GM19452 (cell line): ENCODE data around the gene UTF1.
"Not testable (repeated sequence)": the region's sequence is repeated elsewhere in the genome, so short reads cannot be mapped to it uniquely, and the experiment has no call there.

Experiments used
- ATAC-seq: cut with Tn5 transposase; IDR thresholded peaks from one replicate; pipeline ENCODE4 v1.9.1; 2021; ENCODE audit not compliant: unreplicated experiment

Gene UTF1

DNA sequence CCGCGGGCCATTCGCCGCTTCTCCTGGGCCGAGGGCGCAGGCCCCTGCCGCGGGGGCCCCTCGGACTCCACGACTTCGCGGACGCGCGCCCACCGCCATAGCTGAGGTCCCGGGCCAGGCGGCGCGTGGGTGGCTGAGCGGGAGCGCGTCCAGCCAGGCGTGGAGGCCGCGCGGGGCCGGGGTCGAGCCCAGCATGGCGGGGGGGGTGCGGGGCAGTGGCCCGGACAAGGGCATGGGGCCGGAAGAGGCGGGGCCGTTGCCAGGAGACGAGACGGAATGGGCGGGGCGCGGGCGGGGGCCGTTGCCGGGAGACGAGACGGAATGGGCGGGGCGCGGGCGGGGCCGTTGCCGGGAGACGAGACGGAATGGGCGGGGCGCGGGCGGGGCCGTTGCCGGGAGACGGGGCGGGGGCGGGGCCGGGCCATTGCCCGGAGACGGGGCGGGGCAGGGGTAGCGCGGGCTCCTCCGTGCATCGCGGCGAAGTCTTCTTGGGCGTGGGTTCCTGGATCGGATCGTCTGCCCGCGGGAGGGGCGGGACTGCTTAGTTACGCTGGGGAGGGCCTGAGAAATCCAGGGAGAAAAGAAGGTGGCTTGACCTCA lies 31.8 kb downstream of the UTF1 start:
- ATAC-seq = peak; percentile 30

DNA sequence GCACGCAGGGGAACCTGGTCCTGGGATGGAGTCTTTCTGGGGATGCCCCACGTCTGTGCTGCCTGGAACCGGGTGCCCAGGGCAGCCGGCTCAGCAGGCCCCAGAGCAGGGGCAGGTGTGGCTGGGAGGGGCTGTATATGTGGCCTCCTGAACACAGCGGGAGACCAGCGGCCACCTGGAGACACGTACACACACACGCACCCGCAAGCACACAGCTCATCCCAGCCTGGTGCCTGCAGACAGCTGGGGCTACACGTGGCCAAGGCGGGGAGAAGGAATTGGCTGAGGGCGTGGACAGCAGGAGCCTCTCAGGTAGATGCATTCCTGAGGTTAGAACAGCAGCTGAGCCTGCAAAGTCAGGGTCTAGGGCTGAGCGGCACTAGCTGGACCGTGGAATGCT lies 32.7 kb downstream of the UTF1 start:
- ATAC-seq = no peak

DNA sequence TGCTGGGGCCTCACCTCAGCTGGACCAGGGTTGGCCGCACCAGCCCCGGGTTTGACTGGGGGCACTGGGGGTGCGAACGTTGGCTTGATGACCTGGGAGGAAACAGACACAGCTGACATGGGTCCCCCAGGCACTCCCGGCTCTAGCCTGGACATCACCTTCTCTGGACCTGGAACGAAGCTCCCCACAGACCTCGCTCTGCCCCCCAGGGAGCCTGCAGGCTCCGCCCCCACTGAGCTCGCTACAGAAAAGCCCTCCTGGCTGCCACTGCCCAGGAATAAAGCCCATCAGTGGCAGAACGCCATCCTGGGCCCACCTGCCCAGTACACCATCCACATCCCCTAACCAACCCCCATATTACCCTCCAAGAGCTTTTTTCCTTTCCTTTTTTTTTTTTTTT lies 33.7 kb downstream of the UTF1 start:
- ATAC-seq = no peak

DNA sequence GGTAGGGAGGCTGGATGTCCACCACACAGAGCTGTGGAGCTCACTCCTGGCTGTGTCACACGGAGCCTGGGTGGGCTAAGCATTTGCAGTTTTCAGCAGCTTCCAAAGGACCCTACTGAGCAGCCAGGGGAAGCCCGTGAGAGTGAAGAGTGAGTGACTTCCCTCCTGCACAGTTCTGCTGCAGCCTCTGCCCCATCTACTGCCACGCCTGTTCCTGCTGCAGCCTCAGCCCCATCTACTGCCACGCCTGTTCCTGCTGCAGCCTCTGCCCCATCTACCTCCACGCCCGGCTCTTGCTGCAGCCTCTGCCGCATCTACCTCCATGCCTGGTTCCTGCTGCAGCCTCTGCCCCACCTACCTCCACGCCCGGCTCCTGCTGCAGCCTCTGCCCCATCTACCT lies 34.4 kb downstream of the UTF1 start:
- ATAC-seq = no peak

DNA sequence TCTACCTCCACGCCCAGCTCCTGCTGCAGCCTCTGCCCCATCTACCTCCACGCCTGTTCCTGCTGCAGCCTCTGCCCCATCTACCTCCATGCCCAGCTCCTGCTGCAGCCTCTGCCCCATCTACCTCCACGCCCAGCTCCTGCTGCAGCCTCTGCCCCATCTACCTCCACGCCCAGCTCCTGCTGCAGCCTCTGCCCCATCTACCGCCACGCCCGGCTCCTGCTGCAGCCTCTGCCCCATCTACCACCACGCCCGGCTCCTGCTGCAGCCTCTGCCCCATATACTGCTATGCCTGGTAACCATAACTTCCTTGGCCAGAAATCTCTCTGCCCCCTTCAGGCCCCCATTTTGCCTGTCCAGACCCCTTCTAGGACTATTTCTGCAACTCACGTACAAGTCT lies 35.0 kb downstream of the UTF1 start:
- not testable (repeated sequence) for ATAC-seq

- no peak for ATAC-seq
Measured at GRCh38 chr10:133266056-133266795, 36.2 kb downstream of the UTF1 start.

DNA sequence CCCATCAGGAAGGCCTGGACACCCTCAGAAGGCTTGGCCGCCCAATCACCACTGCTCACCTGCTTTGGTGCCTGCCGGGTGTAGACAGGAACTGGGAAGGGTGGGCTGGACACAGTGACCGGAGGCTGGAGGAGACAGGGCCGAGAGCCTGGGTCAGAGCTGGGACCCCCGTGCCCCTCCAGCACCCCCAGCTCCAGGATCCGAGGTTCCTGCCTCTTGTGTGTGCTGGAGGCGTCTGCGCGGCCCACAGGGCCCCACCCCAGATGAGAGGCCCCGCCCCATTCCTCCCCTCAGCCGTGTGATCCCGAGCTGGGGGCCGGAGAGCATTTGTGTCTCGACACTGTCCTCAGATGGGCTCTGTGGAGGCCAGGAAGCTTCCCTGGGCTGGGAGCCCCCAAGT lies 37.3 kb downstream of the UTF1 start:
- no peak for ATAC-seq

- ATAC-seq = no peak
Measured at GRCh38 chr10:133267829-133268228, 37.8 kb downstream of the UTF1 start.

DNA sequence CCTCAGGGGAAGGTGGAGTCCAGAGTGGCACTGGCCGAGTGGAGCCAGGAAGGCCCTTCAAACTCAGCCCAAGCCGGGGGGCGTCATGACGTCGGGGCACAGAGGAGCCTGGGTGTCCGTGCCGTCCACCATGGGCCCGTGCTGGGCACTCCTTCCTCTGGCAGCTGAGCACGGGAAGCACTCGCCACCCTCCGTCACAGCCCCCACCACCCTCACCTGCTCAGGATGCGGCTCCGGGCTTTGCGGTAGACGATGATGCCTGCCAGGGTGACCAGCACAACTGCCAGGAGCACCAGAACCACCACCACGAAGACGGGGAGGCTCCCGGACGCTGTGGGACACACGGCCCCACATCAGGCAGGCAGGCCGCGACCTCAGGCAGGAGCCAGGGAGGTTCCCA lies 38.5 kb downstream of the UTF1 start:
- no peak for ATAC-seq

DNA sequence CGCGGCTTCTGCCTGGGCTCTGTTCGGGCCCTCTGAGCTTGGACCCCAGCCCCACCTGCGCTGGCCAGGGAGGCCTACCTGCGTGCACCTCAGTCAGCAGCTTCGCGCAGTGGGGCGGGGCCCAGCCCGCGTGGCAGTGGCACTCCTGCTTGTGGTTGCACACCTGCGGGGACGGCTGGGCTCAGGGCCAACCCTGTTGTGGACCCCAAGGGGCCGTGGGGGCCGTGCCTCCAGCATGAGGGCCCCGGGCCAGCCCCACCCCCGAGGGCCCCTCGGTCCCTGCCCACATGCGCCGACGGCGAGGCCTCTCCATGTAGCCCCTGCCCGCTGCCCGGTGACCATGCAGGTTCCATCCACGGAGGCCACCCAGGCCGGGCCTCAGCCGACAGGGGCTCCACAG lies 39.4 kb downstream of the UTF1 start:
- ATAC-seq = no peak

DNA sequence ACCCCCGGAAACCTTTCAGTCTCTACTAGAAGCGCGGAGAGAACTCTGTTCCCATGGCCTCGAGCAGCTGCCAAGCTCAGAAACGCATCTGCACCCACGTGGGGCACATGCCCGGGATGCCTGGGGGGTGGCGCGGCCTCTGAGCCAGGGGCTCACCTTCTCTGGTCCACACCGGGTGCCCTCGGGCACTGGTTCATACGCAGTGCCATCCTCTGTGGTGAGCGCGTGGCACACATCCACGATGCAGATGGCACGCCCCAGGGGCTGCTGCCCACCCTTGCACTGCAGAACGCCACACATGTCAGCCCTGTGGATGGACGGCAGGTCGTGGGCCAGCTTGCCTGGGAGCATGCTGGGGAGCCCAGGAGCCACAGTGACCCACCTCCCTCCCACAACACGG lies 40.2 kb downstream of the UTF1 start:
- ATAC-seq = no peak

DNA sequence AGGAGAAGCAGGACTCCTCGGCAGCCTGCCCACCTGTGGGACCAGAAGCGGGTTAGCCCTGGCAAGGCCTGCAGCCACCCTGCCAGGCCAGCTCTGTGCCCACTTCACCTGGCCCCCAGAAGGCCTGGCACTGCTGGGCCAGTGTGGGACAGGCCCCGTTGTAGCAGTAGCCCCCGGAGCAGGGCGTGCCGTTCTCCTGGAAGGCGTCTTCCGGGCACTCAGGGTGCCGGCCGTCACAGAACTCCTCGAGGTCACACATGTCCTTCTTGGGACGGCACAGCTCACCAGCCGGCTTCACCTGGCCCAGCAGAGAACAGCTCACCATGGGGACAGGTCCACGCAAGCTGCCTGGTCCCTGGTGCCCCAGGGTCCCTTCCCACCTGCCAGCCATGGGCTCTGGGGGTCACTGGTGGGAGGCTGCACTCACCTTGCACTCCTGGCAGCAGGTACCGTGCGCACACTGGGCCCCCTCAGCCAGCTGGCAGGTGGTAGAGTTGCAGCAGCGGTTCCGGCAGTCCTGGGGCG lies 40.8 kb downstream of the UTF1 start:
- no peak for ATAC-seq

GRCh38 chr10:133271521-133272300 lies 41.7 kb downstream of the UTF1 start:
- no peak for ATAC-seq

DNA sequence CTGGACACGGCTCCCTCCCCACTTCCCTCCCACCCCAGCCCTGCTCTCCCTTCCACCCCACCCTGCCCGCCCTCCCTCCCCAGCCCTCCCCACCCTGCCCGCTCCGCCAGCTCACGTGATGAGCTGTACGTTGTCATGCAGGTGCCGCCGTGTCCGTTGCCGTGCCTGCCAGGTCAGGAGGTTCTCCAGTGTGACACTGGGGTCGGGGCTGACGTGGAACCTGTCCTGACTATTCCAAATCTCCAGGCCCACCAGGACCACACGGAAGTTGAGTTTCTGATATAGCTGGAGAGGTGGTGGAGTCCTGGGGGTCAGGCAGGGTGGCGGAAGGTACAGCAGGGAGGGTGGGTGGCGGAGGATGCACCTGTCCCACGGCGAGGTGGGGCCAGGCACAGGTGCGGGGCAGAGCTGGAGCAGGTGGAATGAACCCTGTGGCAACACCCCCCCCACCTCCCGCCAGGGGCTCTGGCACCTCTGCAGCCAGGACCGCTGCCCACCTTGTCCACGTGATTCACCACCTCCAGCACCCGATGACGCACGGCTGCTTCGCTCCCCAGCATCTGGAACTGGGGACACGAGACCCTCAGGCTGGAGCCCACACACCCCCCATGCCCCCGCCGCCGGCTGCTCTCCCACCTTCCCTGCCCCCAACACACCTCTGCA lies 42.4 kb downstream of the UTF1 start:
- no peak for ATAC-seq

- ATAC-seq = no peak
Measured at GRCh38 chr10:133272964-133273420, 43.0 kb downstream of the UTF1 start.

- no peak for ATAC-seq
Measured at GRCh38 chr10:133273534-133274143, 43.6 kb downstream of the UTF1 start.

DNA sequence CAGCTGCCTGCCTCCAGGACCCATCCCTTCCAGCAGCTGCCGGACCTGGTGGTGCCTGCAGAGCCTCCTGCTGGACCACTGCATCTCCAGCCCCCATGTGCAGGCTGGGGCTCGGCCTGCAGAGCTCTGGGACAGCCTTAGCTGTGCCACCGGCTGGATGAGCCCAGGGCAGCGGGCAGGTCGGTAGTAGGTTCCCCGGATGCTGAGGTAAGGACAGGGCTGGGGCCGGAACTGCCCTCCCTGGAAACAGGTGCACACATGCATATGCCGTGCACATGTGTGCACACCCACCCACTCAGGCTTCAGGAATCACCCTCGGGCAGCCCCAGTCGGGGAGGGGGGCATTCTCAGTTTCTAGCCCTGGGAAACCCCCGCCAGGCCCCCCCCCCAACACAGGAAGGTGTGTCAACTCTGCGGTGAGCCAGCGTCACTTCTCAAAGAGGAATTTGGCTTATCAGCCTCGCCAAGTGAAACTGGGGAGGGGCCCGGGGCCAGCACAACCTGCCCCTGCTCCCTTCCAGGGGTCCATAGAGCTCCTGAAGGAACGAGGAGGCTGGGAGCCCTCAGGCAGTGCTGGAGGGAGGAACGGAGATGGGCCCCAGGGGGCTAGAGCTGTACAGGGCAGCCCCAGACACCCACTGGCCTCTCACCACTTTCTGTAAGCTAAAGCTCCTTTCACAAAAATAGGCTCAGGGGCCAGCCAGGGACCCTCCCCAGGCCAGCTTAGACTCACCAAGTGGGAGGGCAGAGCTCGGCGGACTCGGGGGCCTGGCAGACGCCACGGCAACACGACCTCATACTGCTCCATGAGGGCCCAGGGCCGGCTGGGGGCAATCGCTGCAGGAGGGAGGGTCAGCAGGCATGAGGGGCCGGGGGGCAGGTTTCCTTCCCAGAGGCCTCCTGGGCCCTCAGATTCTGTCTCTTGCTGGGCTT lies 45.0 kb downstream of the UTF1 start:
- peak; percentile 42 for ATAC-seq

DNA sequence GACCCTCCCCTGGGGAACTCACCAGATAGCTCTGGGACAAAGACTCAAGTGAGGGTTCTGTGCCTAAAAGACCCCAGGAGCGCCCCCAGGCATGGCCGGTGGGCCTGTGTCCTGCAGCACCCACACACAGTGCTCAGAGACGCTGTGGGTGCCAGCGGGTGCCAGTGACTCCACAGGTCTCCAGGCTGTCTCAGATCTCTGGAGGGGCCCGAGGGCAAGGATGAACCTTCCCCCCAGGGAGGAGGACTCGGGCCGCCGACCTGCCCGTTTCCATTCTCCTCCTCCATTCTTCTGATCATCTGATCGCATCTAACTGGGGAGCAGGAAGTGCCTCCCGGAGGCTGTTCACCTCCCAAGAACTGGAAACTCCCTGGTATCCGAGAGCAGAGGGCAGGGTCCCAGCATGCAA lies 45.7 kb downstream of the UTF1 start:
- ATAC-seq = peak; percentile 36

DNA sequence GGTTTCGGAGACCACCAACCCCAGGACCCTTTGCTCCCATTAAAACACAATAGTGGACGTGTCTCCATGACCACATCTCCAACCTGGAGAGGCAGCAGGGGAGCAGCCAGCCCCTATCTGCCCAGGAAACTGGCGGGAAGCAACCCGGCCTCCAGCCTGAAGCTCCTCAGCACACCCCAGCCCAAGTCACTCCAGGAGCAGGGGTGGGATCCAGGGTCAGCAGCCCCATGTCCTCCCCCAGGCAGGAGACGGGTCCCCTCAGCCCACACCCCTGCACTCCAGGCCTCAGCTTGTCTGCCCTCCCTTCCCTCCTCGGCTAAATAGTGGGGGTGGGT lies 46.0 kb downstream of the UTF1 start:
- no peak for ATAC-seq
